ENCODE data around the gene C21orf58. TPM values are rescaled to one million over a fixed set of nuclear protein-coding genes. Genes with fewer than 3 reads are reported as not detected.

Gene C21orf58
- polyA plus RNA-seq, 1 of the 3 experiments (the other 2 are of a cell fraction), result 9.7 TPM

- TF ChIP-seq CTCF (IDR thresholded peaks at IDR 0.05) (no peak), FOSL2 (IDR thresholded peaks at IDR 0.05; ENCODE audit: borderline replicate concordance, low read depth) (no peak), MEF2A (IDR thresholded peaks at IDR 0.05; ENCODE audit: borderline replicate concordance, low read depth) (no peak), EZH2phosphoT487 (IDR thresholded peaks at IDR 0.05; ENCODE audit: borderline replicate concordance, low read depth) (no peak), NFIC (IDR thresholded peaks at IDR 0.05; ENCODE audit: borderline replicate concordance) (no peak), EP300 (IDR thresholded peaks at IDR 0.05; ENCODE audit: borderline replicate concordance in 1 of 2, low read depth in 1 of 2, low read length in 1 of 2) (no peak)
These were observed 43.3 kb upstream of the C21orf58 start (continued) for GRCh38 chr21:46366966-46367365.

- H3F3A ChIP-seq (replicated peaks; ENCODE audit: insufficient read depth), result no peaks in the 10 kb centered on the region
- H2AFZ ChIP-seq (ENCODE audit: low read depth), result no peak overlapping the region
- peaks cover 5% of the 10 kb centered on the region; the same call in 1 of the 2 replicates for H4K20me1 ChIP-seq (ENCODE audit: insufficient read depth)
- no peak overlapping the region for H3K9ac ChIP-seq
- TF ChIP-seq NRF1 (IDR thresholded peaks at IDR 0.05; ENCODE audit: low read depth, low read length), result no peak
- H3K4me1 ChIP-seq (ENCODE audit: control insufficient read depth in 1 of 2, insufficient read depth in 2 of 2, low read depth in 1 of 2, low read length in 1 of 2), result no peaks in the 10 kb centered on the region
- no peak overlapping the region for H3K4me3 ChIP-seq (ENCODE audit: low read depth in 2 of 2, low read length in 1 of 2)
- no peaks in the 10 kb centered on the region for H3K9me3 ChIP-seq
- 98% methylated on average over 9 of the region's 19 CpGs for WGBS (ENCODE audit: low lambda C conversion rate)
- no peaks in the 10 kb centered on the region for H3K9me2 ChIP-seq
- no peak overlapping the region for H3K4me2 ChIP-seq
- CTCF ChIA-PET, result no interaction called here
- no peaks in the 10 kb centered on the region for H3K27me3 ChIP-seq (ENCODE audit: insufficient read depth)
- no peak for DNase-seq
- H3K27ac ChIP-seq (ENCODE audit: low read depth in 2 of 2, low read length in 1 of 2), result no peak overlapping the region
- peaks cover 29% of the 10 kb centered on the region for H3K79me2 ChIP-seq (ENCODE audit: insufficient read depth)
- peaks cover 12 to 35% of the 10 kb centered on the region in 2 experiments for H3K36me3 ChIP-seq (replicated peaks in 1 of 2; ENCODE audit: control insufficient read depth in 1 of 2, insufficient read depth in 2 of 2, low read length in 1 of 2)
- POLR2A ChIA-PET, result no interaction called here
These were observed 42.9 kb upstream of the C21orf58 start for GRCh38 chr21:46366561-46366960.

- H3K4me3 ChIP-seq (ENCODE audit: low read depth in 2 of 2, low read length in 1 of 2), result no peak overlapping the region
- no peak overlapping the region for H2AFZ ChIP-seq (ENCODE audit: low read depth)
- ChIA-PET CTCF (no interaction called here), POLR2A (no interaction called here)
- peaks cover 5% of the 10 kb centered on the region; the same call in 1 of the 2 replicates for H4K20me1 ChIP-seq (ENCODE audit: insufficient read depth)
- TF ChIP-seq NFIC (IDR thresholded peaks at IDR 0.05; ENCODE audit: borderline replicate concordance), result no peak
- TF ChIP-seq, protein P1, sequence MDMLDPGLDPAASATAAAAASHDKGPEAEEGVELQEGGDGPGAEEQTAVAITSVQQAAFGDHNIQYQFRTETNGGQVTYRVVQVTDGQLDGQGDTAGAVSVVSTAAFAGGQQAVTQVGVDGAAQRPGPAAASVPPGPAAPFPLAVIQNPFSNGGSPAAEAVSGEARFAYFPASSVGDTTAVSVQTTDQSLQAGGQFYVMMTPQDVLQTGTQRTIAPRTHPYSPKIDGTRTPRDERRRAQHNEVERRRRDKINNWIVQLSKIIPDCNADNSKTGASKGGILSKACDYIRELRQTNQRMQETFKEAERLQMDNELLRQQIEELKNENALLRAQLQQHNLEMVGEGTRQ (IDR thresholded peaks at IDR 0.05; ENCODE audit: borderline replicate concordance, low read depth, low read length), result no peak
- H3K9ac ChIP-seq, result no peak overlapping the region
- no peak for DNase-seq
- no peaks in the 10 kb centered on the region for H3F3A ChIP-seq (replicated peaks; ENCODE audit: insufficient read depth)
- H3K4me2 ChIP-seq, result no peak overlapping the region
- no peak overlapping the region for H3K27ac ChIP-seq (ENCODE audit: low read depth in 2 of 2, low read length in 1 of 2)
- H3K9me3 ChIP-seq, result no peaks in the 10 kb centered on the region
- peaks cover 12 to 35% of the 10 kb centered on the region in 2 experiments for H3K36me3 ChIP-seq (replicated peaks in 1 of 2; ENCODE audit: control insufficient read depth in 1 of 2, insufficient read depth in 2 of 2, low read length in 1 of 2)
- no peaks in the 10 kb centered on the region for H3K4me1 ChIP-seq (ENCODE audit: control insufficient read depth in 1 of 2, insufficient read depth in 2 of 2, low read depth in 1 of 2, low read length in 1 of 2)
- WGBS (ENCODE audit: low lambda C conversion rate), result 97% methylated on average over 10 of the region's 11 CpGs
- peaks cover 25% of the 10 kb centered on the region for H3K79me2 ChIP-seq (ENCODE audit: insufficient read depth)
- no peaks in the 10 kb centered on the region for H3K27me3 ChIP-seq (ENCODE audit: insufficient read depth)
- H3K9me2 ChIP-seq, result no peaks in the 10 kb centered on the region
These were observed 42.4 kb upstream of the C21orf58 start for GRCh38 chr21:46366091-46366490.
